Panc1 (cell line): Measurements from ENCODE around the gene C1orf141. TPM values are rescaled to one million over a fixed set of nuclear protein-coding genes. Genes with fewer than 3 reads are reported as not detected.

ENCODE experiments used
- ATAC-seq: fragments of 200-7000 bp; cut with Tn5 transposase; 2 replicates; pipeline ENCODE4 v1.9.1; 2020; ENCODE audit warnings: mild to moderate bottlenecking, moderate library complexity
- BruUV-seq: library from RNA; stranded (reverse); fragments of 400-500 nt; replicated peaks from 2 replicates; lab custom pipeline; 2021; lab: Mats Ljungman, UMichigan
- CTCF ChIA-PET: fragments of 300-600 bp; sonication (Branson Sonifier 250); formaldehyde crosslinking; loops from one replicate; lab custom pipeline; 2022; ENCODE audit warnings: antibody characterized with exemption; lab: Charles Lee
- POLR2A ChIA-PET: fragments of 300-600 bp; sonication (Branson Sonifier 250); formaldehyde crosslinking; loops from one replicate; lab custom pipeline; 2022; ENCODE audit warnings: antibody characterized with exemption; lab: Charles Lee
- DNase-seq: peaks from one replicate; pipeline ENCODE4 v3.0.0-alpha.2; 2010; ENCODE audit warnings: low read depth, low spot score
- H3K27ac ChIP-seq: 2 replicates; pipeline ENCODE4 v1.5.1; 2011; ENCODE audit warnings: mild to moderate bottlenecking, low read length, inconsistent platforms
- H3K27me3 ChIP-seq: fragments of 200-500 bp; sonication (Bioruptor generic); 2 replicates; pipeline ENCODE4 v1.6.0; 2014; ENCODE audit warnings: low read length, inconsistent platforms; ENCODE audit not compliant: control insufficient read depth, insufficient read depth
- H3K36me3 ChIP-seq: fragments of 200-500 bp; sonication (Bioruptor generic); 2 replicates; pipeline ENCODE4 v1.5.1; 2014; ENCODE audit warnings: inconsistent platforms, mild to moderate bottlenecking, low read length, moderate library complexity; ENCODE audit not compliant: control insufficient read depth, insufficient read depth
- H3K4me1 ChIP-seq: 2 replicates; pipeline ENCODE4 v1.5.1; 2011; ENCODE audit warnings: inconsistent platforms, mild to moderate bottlenecking, low read length, moderate library complexity; ENCODE audit not compliant: control insufficient read depth, insufficient read depth
- H3K4me3 ChIP-seq, 2 experiments: 2 replicates each; pipeline ENCODE4 v1.5.1; 2011 to 2012; ENCODE audit warnings: low read depth in 2 of 2, low read length in 2 of 2, mild to moderate bottlenecking in 2 of 2, inconsistent platforms in 1 of 2, moderate library complexity in 1 of 2
- H3K9me3 ChIP-seq: fragments of 200-500 bp; sonication (Bioruptor generic); 2 replicates; pipeline ENCODE4 v1.5.1; 2014; ENCODE audit warnings: low read depth, mild to moderate bottlenecking, inconsistent platforms, low read length, moderate library complexity; ENCODE audit not compliant: control insufficient read depth, insufficient read depth
- POLR2AphosphoS5 ChIP-seq: IDR thresholded peaks from 2 replicates; pipeline ENCODE4 v1.6.1; 2012; ENCODE audit warnings: mild to moderate bottlenecking, low read depth, low read length, moderate library complexity
- SIN3A ChIP-seq: IDR thresholded peaks from 2 replicates; pipeline ENCODE4 v1.6.1; 2012; ENCODE audit warnings: low read depth, mild to moderate bottlenecking, low read length, moderate library complexity, borderline replicate concordance; ENCODE audit not compliant: insufficient read depth
- TCF7L2 ChIP-seq: IDR thresholded peaks from 2 replicates; pipeline ENCODE4 v1.6.1; 2011; ENCODE audit warnings: mild to moderate bottlenecking, low read depth, low read length, inconsistent platforms
- in situ Hi-C: cut with HindIII; loops from 2 replicates; pipeline ENCODE4 v1.10.0; 2016; ENCODE audit warnings: low sequenced_read_pairs, low pct_unique_long_range_greater_than_20kb
- intact Hi-C: fragments of 100-400 bp; cut with micrococcal nuclease; formaldehyde crosslinking; loops from one replicate; pipeline ENCODE4 v1.10.0; 2022; ENCODE audit not compliant: unreplicated experiment
- total RNA-seq: library from RNA; stranded (reverse); gene quantifications from one replicate; pipeline ENCODE4 v1.2.1, GENCODE V29; 2021; ENCODE audit not compliant: unreplicated experiment
- TF ChIP-seq, protein P1 (sequence below), 2 experiments: IDR thresholded peaks; 2 replicates each; pipeline ENCODE4 v1.6.1; 2011 to 2012; ENCODE audit warnings: low read depth in 2 of 2, control low read depth in 1 of 2, low read length in 1 of 2, mild to moderate bottlenecking in 1 of 2, moderate library complexity in 1 of 2; ENCODE audit not compliant: insufficient read depth in 1 of 2
- TF ChIP-seq, protein P2 (sequence below): fragments of 450-650 bp; IDR thresholded peaks from 2 replicates; pipeline ENCODE4 v1.5.1; 2017; ENCODE audit warnings: mild to moderate bottlenecking

The C1orf141 gene
- total RNA-seq, 1 experiment from 2014 or later: not detected

DNA sequence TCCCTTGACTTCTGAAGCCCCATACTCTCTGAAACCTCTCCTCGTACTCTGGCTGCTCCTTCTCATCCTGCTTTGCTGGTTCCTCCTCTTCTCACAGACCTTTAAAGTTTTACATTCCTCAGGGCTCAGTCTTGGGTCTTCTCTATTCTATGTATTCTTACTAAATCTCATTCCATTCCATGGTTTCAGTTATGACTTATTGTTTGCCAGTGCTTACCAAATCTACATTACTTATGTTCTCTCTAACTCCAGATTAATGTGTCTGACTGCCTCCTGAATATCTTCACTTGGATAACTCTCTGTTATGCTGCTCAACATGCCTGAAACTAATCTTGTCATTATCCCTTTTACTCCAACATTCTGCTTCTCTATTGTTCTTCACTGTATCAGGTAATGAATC, 75.4 kb downstream of the C1orf141 start:
- H3K4me3 ChIP-seq: no peak overlapping the region
- BruUV-seq: no TSS peak
- H3K9me3 ChIP-seq: no peaks in the 10 kb centered on the region
- ChIA-PET CTCF (no interaction called here), POLR2A (no interaction called here)
- intact Hi-C loops: no loop called here
- in situ Hi-C loops: no loop called here
- DNase-seq (no peak), ATAC-seq (no peak)
- no peaks in the 10 kb centered on the region for H3K27me3 ChIP-seq
- H3K27ac ChIP-seq: no peak overlapping the region
- H3K36me3 ChIP-seq: no peaks in the 10 kb centered on the region
- peaks cover 5% of the 10 kb centered on the region for H3K4me1 ChIP-seq
- TF ChIP-seq POLR2AphosphoS5 (no peak), TCF7L2 (no peak), SIN3A (no peak)
- TF ChIP-seq, protein P1, sequence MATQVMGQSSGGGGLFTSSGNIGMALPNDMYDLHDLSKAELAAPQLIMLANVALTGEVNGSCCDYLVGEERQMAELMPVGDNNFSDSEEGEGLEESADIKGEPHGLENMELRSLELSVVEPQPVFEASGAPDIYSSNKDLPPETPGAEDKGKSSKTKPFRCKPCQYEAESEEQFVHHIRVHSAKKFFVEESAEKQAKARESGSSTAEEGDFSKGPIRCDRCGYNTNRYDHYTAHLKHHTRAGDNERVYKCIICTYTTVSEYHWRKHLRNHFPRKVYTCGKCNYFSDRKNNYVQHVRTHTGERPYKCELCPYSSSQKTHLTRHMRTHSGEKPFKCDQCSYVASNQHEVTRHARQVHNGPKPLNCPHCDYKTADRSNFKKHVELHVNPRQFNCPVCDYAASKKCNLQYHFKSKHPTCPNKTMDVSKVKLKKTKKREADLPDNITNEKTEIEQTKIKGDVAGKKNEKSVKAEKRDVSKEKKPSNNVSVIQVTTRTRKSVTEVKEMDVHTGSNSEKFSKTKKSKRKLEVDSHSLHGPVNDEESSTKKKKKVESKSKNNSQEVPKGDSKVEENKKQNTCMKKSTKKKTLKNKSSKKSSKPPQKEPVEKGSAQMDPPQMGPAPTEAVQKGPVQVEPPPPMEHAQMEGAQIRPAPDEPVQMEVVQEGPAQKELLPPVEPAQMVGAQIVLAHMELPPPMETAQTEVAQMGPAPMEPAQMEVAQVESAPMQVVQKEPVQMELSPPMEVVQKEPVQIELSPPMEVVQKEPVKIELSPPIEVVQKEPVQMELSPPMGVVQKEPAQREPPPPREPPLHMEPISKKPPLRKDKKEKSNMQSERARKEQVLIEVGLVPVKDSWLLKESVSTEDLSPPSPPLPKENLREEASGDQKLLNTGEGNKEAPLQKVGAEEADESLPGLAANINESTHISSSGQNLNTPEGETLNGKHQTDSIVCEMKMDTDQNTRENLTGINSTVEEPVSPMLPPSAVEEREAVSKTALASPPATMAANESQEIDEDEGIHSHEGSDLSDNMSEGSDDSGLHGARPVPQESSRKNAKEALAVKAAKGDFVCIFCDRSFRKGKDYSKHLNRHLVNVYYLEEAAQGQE (IDR thresholded peaks at IDR 0.05; ENCODE audit: insufficient read depth in 1 of 2, low read depth in 2 of 2, low read length in 1 of 2): no peak
- TF ChIP-seq, protein P2, sequence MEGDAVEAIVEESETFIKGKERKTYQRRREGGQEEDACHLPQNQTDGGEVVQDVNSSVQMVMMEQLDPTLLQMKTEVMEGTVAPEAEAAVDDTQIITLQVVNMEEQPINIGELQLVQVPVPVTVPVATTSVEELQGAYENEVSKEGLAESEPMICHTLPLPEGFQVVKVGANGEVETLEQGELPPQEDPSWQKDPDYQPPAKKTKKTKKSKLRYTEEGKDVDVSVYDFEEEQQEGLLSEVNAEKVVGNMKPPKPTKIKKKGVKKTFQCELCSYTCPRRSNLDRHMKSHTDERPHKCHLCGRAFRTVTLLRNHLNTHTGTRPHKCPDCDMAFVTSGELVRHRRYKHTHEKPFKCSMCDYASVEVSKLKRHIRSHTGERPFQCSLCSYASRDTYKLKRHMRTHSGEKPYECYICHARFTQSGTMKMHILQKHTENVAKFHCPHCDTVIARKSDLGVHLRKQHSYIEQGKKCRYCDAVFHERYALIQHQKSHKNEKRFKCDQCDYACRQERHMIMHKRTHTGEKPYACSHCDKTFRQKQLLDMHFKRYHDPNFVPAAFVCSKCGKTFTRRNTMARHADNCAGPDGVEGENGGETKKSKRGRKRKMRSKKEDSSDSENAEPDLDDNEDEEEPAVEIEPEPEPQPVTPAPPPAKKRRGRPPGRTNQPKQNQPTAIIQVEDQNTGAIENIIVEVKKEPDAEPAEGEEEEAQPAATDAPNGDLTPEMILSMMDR: no peak

GRCh38 chr1:67058761-67059160, 76.0 kb downstream of the C1orf141 start:
- peaks cover 5% of the 10 kb centered on the region for H3K4me1 ChIP-seq

More at GRCh38 chr1:67058761-67059160, 76.0 kb downstream of the C1orf141 start:
- Histone ChIP-seq H3K27ac (no peak overlapping the region), H3K27me3 (no peaks in the 10 kb centered on the region), H3K36me3 (no peaks in the 10 kb centered on the region), H3K9me3 (no peaks in the 10 kb centered on the region), H3K4me3 (no peak overlapping the region)
- CTCF ChIA-PET: no interaction called here
- TF ChIP-seq, protein P2: no peak
- no peak for TF ChIP-seq POLR2AphosphoS5
- TF ChIP-seq TCF7L2: no peak
- TF ChIP-seq, protein P1 (IDR thresholded peaks at IDR 0.05; ENCODE audit: insufficient read depth in 1 of 2, low read depth in 2 of 2, low read length in 1 of 2): no peak
- TF ChIP-seq SIN3A: no peak
- intact Hi-C loops: no loop called here
- ATAC-seq (no peak), DNase-seq (no peak)
- POLR2A ChIA-PET: no interaction called here
- in situ Hi-C loops: no loop called here
- BruUV-seq: no TSS peak
